ENCODE data around the gene SLC18A3.

The SLC18A3 gene

DNA sequence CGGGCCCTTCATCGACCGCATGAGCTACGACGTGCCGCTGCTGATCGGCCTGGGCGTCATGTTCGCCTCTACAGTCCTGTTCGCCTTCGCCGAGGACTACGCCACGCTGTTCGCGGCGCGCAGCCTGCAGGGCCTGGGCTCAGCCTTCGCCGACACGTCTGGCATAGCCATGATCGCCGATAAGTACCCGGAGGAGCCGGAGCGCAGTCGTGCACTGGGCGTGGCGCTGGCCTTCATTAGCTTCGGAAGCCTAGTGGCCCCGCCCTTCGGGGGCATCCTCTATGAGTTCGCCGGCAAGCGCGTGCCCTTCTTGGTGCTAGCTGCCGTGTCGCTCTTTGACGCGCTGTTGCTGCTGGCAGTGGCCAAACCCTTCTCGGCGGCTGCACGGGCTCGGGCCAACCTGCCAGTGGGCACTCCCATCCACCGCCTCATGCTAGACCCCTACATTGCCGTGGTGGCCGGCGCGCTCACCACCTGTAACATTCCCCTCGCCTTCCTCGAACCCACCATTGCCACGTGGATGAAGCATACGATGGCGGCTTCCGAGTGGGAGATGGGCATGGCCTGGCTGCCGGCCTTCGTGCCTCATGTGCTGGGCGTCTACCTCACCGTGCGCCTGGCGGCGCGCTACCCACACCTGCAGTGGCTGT is 1.2 kb downstream of the SLC18A3 start:
- DNase-seq (ENCODE audit: low read depth, low spot score): no peak

DNA sequence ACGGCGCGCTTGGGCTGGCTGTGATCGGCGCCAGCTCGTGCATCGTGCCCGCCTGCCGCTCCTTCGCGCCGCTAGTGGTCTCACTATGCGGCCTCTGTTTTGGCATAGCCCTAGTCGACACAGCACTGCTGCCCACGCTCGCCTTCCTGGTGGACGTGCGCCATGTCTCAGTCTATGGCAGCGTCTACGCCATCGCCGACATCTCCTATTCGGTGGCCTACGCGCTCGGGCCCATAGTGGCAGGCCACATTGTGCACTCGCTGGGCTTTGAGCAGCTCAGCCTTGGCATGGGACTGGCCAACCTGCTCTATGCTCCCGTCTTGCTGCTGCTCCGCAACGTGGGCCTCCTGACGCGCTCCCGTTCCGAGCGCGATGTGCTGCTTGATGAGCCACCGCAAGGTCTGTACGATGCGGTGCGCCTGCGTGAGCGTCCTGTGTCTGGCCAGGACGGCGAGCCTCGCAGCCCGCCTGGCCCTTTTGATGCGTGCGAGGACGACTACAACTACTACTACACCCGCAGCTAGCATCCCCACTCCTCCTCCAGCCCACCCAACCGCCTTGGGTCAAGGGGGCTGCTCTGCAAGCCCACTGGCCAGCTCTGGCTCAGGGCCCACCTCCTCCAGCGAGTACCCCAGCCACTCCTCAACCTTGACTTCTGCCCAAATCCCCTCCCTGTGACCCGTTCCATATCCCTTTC is 1.9 kb downstream of the SLC18A3 start:
- no peak for DNase-seq (ENCODE audit: low read depth, low spot score)

DNA sequence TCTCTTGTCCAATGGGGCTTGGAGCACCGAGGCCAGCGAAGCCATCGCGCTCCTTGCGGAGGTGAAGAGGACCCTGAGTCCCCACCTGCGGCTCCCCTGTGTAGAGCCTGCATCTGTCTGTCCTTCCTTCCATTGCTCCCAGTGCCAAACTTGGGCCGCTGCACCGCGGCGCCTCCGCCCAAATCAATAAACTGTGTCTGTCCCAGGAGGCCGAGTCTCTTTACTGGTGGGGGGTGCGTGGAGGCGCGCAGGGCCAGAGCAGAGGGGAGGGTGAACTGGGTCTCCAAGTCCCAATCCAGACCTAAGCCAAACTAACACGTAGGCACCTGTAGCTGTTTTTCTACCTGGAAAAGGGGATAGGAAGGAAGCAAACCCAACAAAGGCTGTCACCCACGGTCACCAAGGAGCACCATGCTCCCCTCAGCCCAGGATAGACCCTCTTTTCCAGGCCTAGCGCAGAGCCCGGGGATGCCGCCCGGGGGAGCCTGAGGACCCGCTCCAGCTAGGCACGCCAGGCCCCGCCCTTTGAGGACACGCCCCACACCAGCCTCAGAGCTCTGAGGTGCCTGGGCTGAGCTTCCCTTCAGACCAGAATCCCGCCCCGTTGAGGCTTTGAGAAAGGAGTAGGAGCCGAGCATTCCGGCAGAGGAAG is 2.5 kb downstream of the SLC18A3 start:
- no peak for DNase-seq (ENCODE audit: low read depth, low spot score)

DNA sequence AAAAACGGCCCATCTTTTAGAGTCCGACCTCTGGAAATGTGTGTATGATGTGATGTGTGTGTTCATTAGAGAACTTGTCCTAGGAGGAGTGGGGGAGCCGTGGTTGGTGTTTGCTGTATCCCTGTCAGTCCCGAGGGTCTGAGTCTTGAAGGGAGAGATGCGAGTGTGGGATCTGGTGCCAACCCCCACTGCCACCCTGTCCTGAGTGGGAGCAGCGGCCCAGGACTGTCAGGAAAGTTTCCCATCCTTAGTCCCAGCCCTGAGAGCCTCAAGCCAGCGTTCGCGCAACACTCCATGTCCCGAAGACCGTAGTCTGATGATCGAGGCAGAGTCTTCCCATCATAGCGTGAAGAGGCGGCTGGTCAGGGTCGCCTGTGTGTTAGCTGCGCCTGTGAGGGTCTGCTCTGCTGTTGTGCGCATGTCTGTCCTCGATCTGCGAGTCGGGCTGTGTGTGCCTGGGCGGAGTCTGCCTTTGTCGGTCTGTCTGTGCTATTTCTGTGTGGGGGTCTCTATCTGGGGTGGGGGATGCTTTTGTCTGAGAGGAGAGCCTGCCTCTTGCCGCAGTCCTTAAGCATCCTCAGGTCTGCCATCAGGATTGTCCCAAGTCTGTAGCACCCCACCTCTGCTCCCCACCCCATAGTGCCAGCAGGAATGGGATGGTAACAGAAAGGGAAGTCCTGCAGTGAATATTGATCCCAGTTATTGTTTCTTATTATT is 3.2 kb downstream of the SLC18A3 start:
- DNase-seq (ENCODE audit: low read depth, low spot score): no peak

DNA sequence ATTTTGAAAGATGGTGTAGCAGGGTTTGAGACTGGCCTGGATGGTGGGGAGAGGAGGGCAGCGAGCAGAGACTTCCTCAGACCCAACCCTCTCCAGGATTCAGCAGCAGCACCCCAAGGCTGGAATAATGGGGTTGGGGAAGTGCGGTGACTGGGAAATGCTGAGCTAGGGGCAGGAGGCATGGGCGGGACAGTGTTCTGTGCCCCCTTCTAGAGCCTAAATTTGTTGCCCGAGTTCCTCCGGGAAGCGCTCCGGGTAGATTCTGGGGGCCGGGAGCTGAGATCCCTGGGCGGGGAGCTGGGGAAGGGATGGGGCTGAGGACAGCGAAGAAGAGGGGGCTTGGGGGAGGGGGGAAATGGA is 3.8 kb downstream of the SLC18A3 start, which contains the start of gene CHAT:
CHAT (plus strand) TSS at position 156 of the 360 bp plus-strand sequence; CDS start at position 309, 153 bp downstream.
- no peak for DNase-seq (ENCODE audit: low read depth, low spot score)

DNA sequence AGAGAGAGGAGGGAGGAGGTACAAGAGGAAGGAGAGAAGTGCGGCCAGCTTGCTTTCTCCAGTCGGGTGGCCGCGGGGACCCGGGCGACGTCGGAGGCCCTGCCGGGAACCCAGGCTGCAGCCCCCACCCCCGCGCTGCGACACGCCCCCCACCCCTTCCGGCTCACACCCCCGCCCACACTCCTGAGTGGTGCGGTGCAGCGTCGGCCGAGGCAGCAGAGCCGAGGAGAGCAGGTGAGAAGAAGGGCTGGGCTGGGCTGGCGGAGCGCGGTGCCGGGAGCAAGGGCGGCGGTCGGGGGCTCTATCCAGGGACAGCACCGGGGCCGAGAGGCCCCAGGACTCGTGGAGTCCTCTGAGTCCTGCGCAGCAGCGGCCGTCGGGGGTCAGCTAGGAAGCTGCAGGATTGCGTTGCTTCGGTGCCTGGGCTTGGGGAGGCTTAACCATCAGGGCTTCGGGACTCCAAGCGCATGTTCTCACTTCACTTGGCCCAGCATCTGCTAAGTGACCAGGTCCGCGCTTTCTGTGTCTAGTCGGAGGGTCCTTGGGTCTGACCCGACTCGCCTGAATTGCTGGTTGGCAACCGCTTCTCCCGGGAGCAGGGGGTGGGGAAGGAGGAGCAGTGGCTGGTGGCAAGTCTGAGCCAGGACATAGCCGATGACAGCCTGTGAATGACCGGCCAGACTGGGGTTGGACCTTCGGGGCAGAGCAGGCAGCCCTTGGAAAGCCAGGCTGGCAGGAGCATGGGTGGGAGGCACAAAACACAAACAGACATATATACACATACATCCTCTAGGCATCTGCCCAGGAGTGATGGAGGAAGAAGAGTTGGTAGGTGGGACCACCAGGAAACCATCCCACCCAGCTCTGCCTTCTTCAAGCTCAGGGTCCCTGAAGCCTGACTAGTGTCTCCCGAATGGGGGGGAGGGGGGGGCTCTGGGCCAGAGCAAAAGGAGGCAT is 4.4 kb downstream of the SLC18A3 start:
- no peak for DNase-seq (ENCODE audit: low read depth, low spot score)

DNA sequence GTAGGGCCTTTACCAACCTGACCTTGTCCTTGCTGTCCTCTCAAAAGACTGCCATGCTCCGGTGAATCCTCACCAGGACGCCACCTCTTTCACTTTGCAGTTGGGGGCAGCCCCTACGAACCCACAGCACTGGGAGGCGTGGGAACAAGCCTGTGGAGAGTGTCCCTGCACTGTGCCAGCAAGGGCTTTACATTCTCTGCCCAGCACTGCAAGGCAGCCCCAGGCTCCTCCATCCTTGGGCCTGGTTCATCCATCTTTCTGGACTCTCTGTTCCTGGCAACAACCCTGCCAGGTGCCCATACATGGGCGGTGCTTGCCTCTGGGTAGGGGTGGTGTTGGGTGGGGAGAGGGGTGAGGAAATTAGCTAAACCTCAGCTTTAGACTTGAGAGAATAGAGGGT is 5.1 kb downstream of the SLC18A3 start:
- DNase-seq (ENCODE audit: low read depth, low spot score): no peak

DNA sequence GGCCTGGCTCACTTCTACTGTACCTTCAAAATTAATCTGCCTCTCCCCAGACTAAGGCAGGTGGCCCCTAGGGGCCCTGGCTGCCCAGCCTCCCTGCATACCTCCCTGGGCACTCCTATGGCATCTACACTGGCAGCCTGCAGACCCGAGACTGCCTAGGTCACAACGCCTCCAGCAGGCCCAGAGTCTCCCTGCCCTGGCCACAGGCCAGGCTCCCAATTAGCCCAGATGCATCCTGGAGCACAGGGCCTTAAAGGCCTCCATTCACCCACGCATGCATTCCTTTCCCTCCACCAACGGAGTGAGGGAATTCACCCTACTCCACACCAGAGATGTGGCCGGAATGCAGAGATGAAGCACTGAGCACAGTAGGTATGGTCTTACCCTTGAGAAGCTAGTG is 5.6 kb downstream of the SLC18A3 start:
- DNase-seq (ENCODE audit: low read depth, low spot score): no peak

DNA sequence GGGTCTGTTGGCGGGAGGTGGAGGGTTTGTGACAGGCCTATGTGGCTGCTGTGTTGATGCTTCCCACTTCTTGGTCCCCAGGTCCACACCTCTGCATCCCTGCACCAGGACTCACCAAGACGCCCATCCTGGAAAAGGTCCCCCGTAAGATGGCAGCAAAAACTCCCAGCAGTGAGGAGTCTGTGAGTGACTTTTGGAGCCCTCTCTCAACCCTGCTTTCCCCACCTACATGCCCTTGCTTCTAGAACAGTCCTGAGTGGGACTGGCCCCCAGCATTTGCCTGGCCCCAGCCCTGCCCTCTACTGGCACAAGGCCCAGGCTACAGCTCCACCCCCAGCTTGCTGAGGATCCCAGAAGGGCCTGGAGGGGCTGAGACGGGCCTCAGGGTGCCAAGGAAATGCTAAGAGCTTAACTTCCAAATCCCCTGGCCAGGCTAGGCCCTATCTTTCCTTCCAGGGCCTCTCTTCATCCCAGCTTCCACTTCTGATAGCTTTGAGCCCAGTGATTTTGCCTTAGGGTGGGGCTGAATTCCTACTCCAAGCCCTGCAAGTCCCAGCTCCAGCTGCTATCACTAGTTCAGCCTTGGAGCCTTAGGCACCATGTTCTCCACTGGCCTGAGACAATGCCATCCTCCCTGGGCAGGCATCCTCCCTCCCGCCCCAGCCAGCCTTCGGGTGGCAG is 6.5 kb downstream of the SLC18A3 start:
- DNase-seq (ENCODE audit: low read depth, low spot score): no peak

DNA sequence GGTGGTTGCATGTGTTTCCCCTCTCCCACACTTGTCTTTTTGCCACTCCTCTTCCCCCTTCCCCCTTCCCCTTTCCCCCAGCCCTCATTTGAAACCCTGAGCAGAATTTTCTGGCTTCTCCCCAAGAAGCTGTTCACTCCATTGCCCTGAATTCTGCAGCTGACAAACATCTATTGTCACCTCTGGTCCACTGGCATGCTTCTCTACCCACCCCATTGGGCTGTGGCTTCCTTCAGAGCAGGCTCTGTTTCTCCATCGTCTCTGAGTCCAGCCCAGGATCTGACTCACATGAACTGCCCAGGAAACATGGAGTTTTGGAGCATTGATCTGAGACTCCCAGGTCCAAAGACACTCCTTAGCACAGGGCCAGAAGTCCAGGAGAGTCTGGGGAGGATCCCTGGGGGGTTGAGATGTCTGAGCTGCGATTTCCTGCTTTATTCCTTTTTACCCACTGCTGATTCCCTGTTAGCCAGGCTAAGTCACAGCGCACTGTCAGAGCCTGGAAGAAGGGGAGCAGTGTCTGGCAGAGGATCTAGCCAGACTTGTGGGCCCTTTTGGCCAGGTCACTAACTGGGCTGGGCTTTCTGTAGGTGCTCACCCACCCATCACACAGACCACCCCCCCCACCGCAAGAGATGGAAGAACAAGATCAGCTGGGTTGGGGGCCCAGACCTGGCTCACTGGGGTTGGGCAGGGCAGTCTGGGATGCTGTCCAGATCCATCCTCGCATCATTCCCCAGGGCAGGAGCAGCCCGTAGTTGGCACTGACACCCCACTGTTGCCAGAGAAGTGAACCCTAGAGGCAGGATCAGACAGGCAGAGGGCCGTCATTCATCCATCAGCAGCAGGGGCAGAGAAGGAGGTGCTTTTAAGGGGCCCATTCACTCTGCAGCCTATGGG is 7.3 kb downstream of the SLC18A3 start:
- no peak for DNase-seq (ENCODE audit: low read depth, low spot score)

DNA sequence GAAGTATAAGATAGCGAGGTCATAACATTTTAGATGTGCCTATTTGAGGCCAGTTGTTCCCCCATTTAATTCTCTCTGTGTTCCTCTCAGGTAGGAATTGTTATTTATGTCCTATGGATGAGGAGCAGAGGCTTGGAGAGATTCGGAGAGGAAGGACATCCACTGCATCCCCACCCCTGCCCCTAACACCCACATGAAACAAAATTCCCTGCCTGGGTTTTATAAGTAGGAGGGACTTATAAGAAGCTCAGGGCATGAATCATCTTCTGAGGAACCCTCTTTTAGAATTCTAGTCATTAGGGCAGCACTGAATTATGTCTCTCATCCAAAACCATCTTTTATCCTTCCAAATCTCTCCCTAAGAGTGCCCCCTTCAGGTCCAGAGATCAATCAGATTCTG is 8.7 kb downstream of the SLC18A3 start:
- no peak for DNase-seq (ENCODE audit: low read depth, low spot score)

DNA sequence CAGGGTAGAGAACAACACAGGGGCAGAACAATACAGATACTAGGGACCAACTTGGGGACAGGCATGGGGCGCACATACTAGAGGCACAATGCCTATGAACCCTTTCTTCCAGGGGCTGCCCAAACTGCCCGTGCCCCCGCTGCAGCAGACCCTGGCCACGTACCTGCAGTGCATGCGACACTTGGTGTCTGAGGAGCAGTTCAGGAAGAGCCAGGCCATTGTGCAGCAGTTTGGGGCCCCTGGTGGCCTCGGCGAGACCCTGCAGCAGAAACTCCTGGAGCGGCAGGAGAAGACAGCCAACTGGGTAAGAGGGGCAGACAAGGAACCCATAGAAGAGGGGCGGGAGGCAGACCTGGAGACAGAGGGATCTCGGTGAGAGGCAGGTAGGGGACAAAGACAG is 9.5 kb downstream of the SLC18A3 start:
- DNase-seq (ENCODE audit: low read depth, low spot score): no peak

DNA sequence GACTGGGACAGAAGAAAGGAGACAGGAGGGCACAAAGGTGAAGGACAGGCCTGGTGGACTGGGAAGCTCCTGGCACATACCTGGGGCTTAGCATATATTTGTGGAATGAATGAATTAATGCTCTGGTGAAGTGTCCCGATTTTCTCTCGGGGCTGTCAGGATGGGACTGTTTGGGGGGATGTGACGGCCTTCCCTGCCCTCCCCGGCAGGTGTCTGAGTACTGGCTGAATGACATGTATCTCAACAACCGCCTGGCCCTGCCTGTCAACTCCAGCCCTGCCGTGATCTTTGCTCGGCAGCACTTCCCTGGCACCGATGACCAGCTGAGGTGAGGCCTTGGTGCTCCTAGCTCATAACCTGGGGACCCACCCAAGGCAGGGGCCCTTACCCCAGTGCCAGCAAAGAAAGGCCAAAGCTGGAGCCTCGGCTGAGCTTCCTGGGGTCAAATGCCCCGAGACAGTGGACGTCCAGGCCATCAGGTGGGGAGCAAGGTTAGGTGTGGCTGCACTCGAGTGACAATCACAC is 10.2 kb downstream of the SLC18A3 start:
- DNase-seq (ENCODE audit: low read depth, low spot score): no peak

DNA sequence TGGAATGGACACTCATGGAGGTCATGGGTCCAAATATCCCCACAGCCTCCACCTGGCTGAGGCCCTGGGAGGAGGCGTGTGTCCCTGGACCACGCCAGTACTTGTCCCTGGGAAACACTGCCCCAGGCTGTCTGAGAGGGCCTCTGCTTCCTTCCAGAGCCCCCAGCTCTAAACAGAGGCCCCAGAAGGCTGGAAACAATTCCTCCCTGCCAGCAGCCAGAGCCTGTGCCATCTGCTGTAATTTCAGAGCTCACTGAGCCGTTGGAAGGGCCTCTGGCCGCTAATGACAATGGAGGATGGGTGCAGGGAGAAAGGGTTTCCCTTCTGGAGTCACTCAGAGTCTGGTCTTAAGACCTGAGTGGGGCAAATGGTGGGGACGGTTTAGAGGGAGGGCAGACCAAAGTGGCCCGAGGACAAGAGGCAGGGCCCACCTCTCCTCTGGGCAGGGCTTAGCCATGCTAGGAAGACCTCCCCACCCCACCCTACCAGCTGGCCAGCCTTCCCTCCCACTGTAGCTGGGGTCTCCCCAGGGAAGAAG is 10.8 kb downstream of the SLC18A3 start:
- no peak for DNase-seq (ENCODE audit: low read depth, low spot score)

DNA sequence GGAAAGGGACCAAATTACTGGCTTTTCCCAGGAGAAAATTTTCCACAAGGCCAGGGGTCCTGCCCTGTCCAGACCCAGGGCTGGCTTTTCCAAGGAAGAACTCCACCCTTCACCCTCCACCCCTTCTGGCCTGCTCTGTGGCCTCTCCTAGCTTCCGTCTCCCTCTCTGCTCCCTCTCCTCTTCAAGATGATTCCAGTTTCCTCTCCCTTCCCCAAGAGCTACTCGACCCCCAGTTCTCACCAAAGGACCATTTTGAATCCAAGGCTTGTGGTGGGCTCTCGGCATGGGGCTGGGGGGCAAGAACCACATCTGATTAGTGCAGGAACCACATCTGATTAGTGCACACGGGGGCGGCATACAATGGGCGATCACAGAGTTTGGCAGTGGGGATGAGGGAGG is 11.5 kb downstream of the SLC18A3 start:
- DNase-seq (ENCODE audit: low read depth, low spot score): no peak

DNA sequence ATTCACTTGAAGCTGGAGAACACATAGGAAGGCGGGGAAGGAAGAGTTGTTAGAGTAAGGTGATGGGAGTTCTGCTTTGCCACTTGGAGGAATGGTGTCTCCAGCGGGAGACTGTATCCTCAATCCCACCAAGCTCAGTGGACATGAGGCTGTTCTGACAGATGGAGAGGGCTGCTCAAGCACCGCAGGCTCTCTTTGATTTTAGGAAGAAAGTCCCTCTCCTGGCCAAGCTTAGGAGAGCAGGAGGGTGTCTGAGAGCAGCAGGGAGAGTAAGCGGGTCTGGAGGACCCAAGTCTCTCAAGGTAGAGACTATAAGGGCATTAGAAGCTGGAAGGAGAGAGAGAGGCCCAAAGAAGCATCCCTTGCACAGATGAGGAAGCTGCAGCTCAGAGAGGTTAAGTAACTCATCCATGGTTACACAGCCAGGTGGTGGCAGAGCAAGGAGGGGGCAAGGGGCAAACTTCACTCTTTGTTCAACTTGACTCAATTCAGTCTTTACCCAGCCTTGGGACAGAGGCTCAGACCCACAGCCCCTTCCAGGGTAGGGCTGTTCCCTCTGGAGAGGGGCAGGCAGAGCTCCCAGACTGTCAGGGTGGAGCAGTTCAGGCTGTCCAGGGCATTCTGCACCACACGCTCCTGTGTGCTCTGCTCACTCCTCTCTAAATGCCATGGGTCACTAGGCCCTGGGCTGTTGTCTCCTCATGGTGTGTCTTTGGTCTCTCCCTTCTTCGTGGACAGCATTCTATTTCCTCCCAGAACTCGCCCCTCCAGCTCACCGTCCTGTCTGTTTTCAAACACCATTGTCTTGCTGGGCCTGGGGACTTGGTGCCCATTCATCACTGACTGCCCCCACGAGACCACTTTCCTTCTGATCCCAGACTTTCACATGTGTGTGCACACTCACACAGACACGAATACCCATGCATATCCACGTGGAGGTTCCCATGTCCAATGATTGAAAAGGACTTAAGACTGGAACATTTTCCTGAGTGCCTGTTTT is 12.6 kb downstream of the SLC18A3 start:
- DNase-seq (ENCODE audit: low read depth, low spot score): no peak

DNA sequence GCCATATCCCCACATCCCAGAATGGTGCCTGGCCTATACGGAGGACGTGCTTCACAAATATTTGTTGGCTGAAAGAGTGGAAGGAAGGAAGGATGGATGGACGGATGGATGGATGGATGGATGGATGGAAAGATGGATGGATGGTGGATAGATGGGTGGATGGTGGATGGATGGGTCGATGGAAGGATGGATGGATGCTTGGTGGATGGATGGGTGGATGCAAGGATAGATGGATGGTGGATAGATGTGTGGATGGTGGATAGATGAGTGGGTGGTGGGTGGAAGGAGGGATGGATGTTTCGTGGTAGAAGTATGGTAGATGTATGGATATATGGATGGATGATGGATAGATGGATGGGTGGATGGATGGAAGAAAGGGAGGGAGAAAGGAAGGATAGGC is 14.5 kb downstream of the SLC18A3 start:
- DNase-seq (ENCODE audit: low read depth, low spot score): no peak

DNA sequence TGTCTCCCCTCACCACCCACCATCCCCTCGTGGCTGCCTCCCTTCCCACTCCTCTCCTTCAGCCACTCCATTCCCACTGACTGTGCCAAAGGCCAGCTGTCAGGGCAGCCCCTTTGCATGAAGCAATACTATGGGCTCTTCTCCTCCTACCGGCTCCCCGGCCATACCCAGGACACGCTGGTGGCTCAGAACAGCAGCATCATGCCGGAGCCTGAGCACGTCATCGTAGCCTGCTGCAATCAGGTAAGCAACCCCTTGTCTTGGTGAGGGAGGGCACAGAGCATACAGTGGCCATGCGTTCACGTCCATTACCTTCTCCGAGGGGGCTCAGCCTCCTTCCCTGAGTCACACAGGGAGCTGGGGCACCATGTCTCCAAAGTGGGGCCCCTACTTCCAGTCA is 15.3 kb downstream of the SLC18A3 start:
- DNase-seq (ENCODE audit: low read depth, low spot score): no peak

All from brain pericyte (primary cell).